Testis (tissue), 3 donors: Measurements from ENCODE around the gene MAP4K2. TPM values are rescaled to one million over a fixed set of nuclear protein-coding genes. Genes with fewer than 3 reads are reported as not detected.

Experiments used
- DNase-seq: peaks from one replicate; pipeline ENCODE4 v3.0.0-alpha.2; 2019
- H3K27ac ChIP-seq, 2 donors: fragments of 200-600 bp; sonication (generic); one replicate each; pipeline ENCODE4 v1.5.1; 2019
- H3K27me3 ChIP-seq: fragments of 200-600 bp; sonication (generic); one replicate; pipeline ENCODE4 v1.5.1; 2019
- H3K36me3 ChIP-seq: fragments of 200-600 bp; sonication (generic); one replicate; pipeline ENCODE4 v1.5.1; 2017; ENCODE audit warnings: low read depth; ENCODE audit errors: missing control alignments
- H3K4me1 ChIP-seq: fragments of 200-600 bp; sonication (generic); one replicate; pipeline ENCODE4 v1.5.1; 2019
- H3K4me3 ChIP-seq, 2 donors: fragments of 200-600 bp; sonication (generic); one replicate each; pipeline ENCODE4 v1.5.1; 2017 to 2019
- H3K9me3 ChIP-seq: fragments of 200-600 bp; sonication (generic); one replicate; pipeline ENCODE4 v1.5.1; 2017
- CTCF ChIP-seq, 3 experiments: fragments of 450-650 bp in 2 of 3; fragments of 200-600 bp in 1 of 3; sonication (generic) in 1 of 3; IDR thresholded peaks; one replicate each; pipeline ENCODE4 v1.5.1; 2016 to 2019; ENCODE audit warnings: antibody characterized with exemption in 3 of 3, mild to moderate bottlenecking in 2 of 3, moderate library complexity in 1 of 3
- POLR2A ChIP-seq: fragments of 450-650 bp; IDR thresholded peaks from one replicate; pipeline ENCODE4 v1.6.1; 2017; ENCODE audit warnings: antibody characterized with exemption, mild to moderate bottlenecking, moderate library complexity
- WGBS, 2 donors: methylation state at CpG; one replicate each; pipeline ENCODE4 v1.1.5; 2018; 5-methylcytosine and 5-hydroxymethylcytosine counted together
- intact Hi-C: fragments of 100-400 bp; cut with DNase I; formaldehyde crosslinking; loops from one replicate; pipeline ENCODE4 v1.15.1; 2023; ENCODE audit warnings: low total_unique reads
- polyA plus RNA-seq: library from polyadenylated mRNA; stranded (reverse); fragments of 350-450 nt; fragmentation: Illumina TruSeq; extraction: RNeasy Lipid Tissue Mini Kit (QIAGEN cat#74804); gene quantifications from one replicate; pipeline ENCODE4 v1.2.3, GENCODE V29; 2014; ENCODE audit warnings: low read depth, low replicate concordance; ENCODE audit not compliant: insufficient read depth
- total RNA-seq, 2 donors: library from RNA; depleted of rRNA; stranded (reverse); fragments of >200 nt; gene quantifications; one replicate each; pipeline ENCODE4 v1.2.3, GENCODE V29; 2016

MAP4K2 gene
- total and polyA plus RNA-seq, 3 donors from 2014 or later = 14.9 to 29.8 (median 27.7) TPM

GRCh38 chr11:64793271-64794160 is 9.5 kb downstream of the MAP4K2 start:
- TF ChIP-seq POLR2A (no peak), CTCF (IDR thresholded peaks at IDR 0.05) (no peak)
- H3K9me3 ChIP-seq = no peaks in the 10 kb centered on the region
- intact Hi-C loops = no loop called here
- peaks cover 6% of the 10 kb centered on the region for H3K4me1 ChIP-seq
- no peaks in the 10 kb centered on the region for H3K27me3 ChIP-seq
- H3K4me3 ChIP-seq = no peak overlapping the region
- H3K36me3 ChIP-seq = no peaks in the 10 kb centered on the region
- no peak for DNase-seq
- 54 to 58% methylated on average over 11 of the region's 11 CpGs for WGBS, 2 donors
- no peak overlapping the region for H3K27ac ChIP-seq

GRCh38 chr11:64792482-64792881 is 10.5 kb downstream of the MAP4K2 start:
- 91 to 92% methylated on average over 4 of the region's 4 CpGs for WGBS, 2 donors
- no peaks in the 10 kb centered on the region for H3K9me3 ChIP-seq
- TF ChIP-seq CTCF (IDR thresholded peaks at IDR 0.05) (no peak), POLR2A (no peak)
- no peak for DNase-seq
- no peak overlapping the region for H3K27ac ChIP-seq
- peaks cover 6% of the 10 kb centered on the region for H3K4me1 ChIP-seq
- no peaks in the 10 kb centered on the region for H3K27me3 ChIP-seq
- no peaks in the 10 kb centered on the region for H3K36me3 ChIP-seq
- no peak overlapping the region for H3K4me3 ChIP-seq
- intact Hi-C loops = no loop called here

- no peaks in the 10 kb centered on the region for H3K9me3 ChIP-seq
- WGBS, 2 donors = 63 to 91% methylated on average over 1 to 14 of the region's 14 CpGs
- TF ChIP-seq POLR2A (no peak), CTCF (IDR thresholded peaks at IDR 0.05) (no peak)
- peaks cover 6% of the 10 kb centered on the region for H3K4me1 ChIP-seq
- no peak overlapping the region for H3K4me3 ChIP-seq
- H3K27me3 ChIP-seq = no peaks in the 10 kb centered on the region
- DNase-seq = no peak
- H3K27ac ChIP-seq = no peak overlapping the region
- intact Hi-C loops = no loop called here
- no peaks in the 10 kb centered on the region for H3K36me3 ChIP-seq
Observed at GRCh38 chr11:64791781-64792291, 11.2 kb downstream of the MAP4K2 start.

GRCh38 chr11:64790205-64791095 is 12.6 kb downstream of the MAP4K2 start:
- Histone ChIP-seq H3K36me3 (no peaks in the 10 kb centered on the region), H3K27ac (no peak overlapping the region), H3K27me3 (no peaks in the 10 kb centered on the region), H3K4me3 (no peak overlapping the region), H3K4me1 (peaks cover 6% of the 10 kb centered on the region), H3K9me3 (no peaks in the 10 kb centered on the region)
- DNase-seq = no peak
- intact Hi-C loops = no loop called here
- 92 to 98% methylated on average over 11 to 25 of the region's 25 CpGs for WGBS, 2 donors
- TF ChIP-seq CTCF (IDR thresholded peaks at IDR 0.05) (no peak), POLR2A (no peak)
